T-helper 2 cell (primary cell): ENCODE results near the gene ST3GAL4.
"Not testable (repeated sequence)": the region's sequence is repeated elsewhere in the genome, so short reads cannot be mapped to it uniquely, and the experiment has no call there.

Experiments
- DNase-seq, 5 experiments: peaks; one replicate each; pipeline versions ENCODE4 v3.0.0 to v3.0.0-alpha.2; 2012 to 2022

ST3GAL4 gene

GRCh38 chr11:126331286-126331685 is 24.2 kb upstream of the ST3GAL4 start:
- no peak for DNase-seq

GRCh38 chr11:126332221-126332711 is 23.2 kb upstream of the ST3GAL4 start:
- peak in 1 of 5 experiments; percentile 80 for DNase-seq

- no peak for DNase-seq
Observed at GRCh38 chr11:126333142-126333541, 22.3 kb upstream of the ST3GAL4 start.

- no peak for DNase-seq
Observed at GRCh38 chr11:126334659-126335462, 20.6 kb upstream of the ST3GAL4 start.

GRCh38 chr11:126335463-126335760 is 20.1 kb upstream of the ST3GAL4 start:
- DNase-seq: no peak

- peak in 1 of 5 experiments; percentile 58 for DNase-seq
Observed at GRCh38 chr11:126336138-126336541, 19.3 kb upstream of the ST3GAL4 start.

GRCh38 chr11:126336671-126337101 is 18.8 kb upstream of the ST3GAL4 start:
- DNase-seq: no peak

GRCh38 chr11:126337126-126337473 is 18.4 kb upstream of the ST3GAL4 start:
- no peak for DNase-seq

GRCh38 chr11:126337474-126338241 is 17.8 kb upstream of the ST3GAL4 start:
- DNase-seq: no peak

- no peak for DNase-seq
Observed at GRCh38 chr11:126338346-126339055, 17.0 kb upstream of the ST3GAL4 start.

GRCh38 chr11:126339073-126339862 is 16.2 kb upstream of the ST3GAL4 start:
- no peak for DNase-seq

- no peak for DNase-seq
Observed at GRCh38 chr11:126339863-126340434, 15.5 kb upstream of the ST3GAL4 start.

GRCh38 chr11:126340960-126341606 is 14.4 kb upstream of the ST3GAL4 start:
- DNase-seq: no peak

GRCh38 chr11:126341760-126342161 is 13.7 kb upstream of the ST3GAL4 start:
- no peak for DNase-seq

- no peak for DNase-seq
Observed at GRCh38 chr11:126343051-126343450, 12.4 kb upstream of the ST3GAL4 start.

- DNase-seq: no peak
Observed at GRCh38 chr11:126344141-126345080, 11.1 kb upstream of the ST3GAL4 start.

- DNase-seq: no peak
Observed at GRCh38 chr11:126345283-126345682, 10.2 kb upstream of the ST3GAL4 start.

- DNase-seq: no peak
Observed at GRCh38 chr11:126345759-126346585, 9.5 kb upstream of the ST3GAL4 start.

- DNase-seq: no peak
Observed at GRCh38 chr11:126346586-126346940, 8.9 kb upstream of the ST3GAL4 start.

- DNase-seq: not testable (repeated sequence)
Observed at GRCh38 chr11:126346946-126347345, 8.5 kb upstream of the ST3GAL4 start.
